NOMO-1 (cell line): ENCODE measurements around the gene PRKAG3.
A peak's percentile ranks its signal among the peaks of the same experiment; 100 is the strongest.

Source experiments
- DNase-seq, 2 experiments: peaks; one replicate each; lab custom pipeline; 2025; ENCODE audit not compliant: unreplicated experiment in 2 of 2; lab: John Stamatoyannopoulos, UW

PRKAG3 gene

GRCh38 chr2:218865396-218865795, 33.8 kb upstream of the PRKAG3 start:
- DNase-seq: no peak

- no peak for DNase-seq
Measured at GRCh38 chr2:218863021-218863520, 31.5 kb upstream of the PRKAG3 start.

- no peak for DNase-seq
Measured at GRCh38 chr2:218861645-218862318, 30.2 kb upstream of the PRKAG3 start.

- peak; percentile 46 to 62 for DNase-seq
Measured at GRCh38 chr2:218860950-218861381, 29.4 kb upstream of the PRKAG3 start.

GRCh38 chr2:218859988-218860831, 28.6 kb upstream of the PRKAG3 start:
- no peak for DNase-seq

- DNase-seq: no peak
Measured at GRCh38 chr2:218859556-218859987, 28.0 kb upstream of the PRKAG3 start, which contains the start of gene WNT6. WNT6 (plus strand) TSS chr2:218859805; CDS start chr2:218860038, 233 bp downstream.

GRCh38 chr2:218858671-218859555, 27.3 kb upstream of the PRKAG3 start:
- DNase-seq: no peak

- no peak for DNase-seq
Measured at GRCh38 chr2:218858138-218858445, 26.5 kb upstream of the PRKAG3 start.

- no peak for DNase-seq
Measured at GRCh38 chr2:218857371-218858137, 26.0 kb upstream of the PRKAG3 start.

GRCh38 chr2:218856896-218857243, 25.3 kb upstream of the PRKAG3 start:
- DNase-seq: no peak

GRCh38 chr2:218856167-218856895, 24.7 kb upstream of the PRKAG3 start:
- no peak for DNase-seq

GRCh38 chr2:218855305-218856166, 23.9 kb upstream of the PRKAG3 start:
- no peak for DNase-seq

- DNase-seq: no peak
Measured at GRCh38 chr2:218854860-218855259, 23.3 kb upstream of the PRKAG3 start.

GRCh38 chr2:218853766-218854165, 22.2 kb upstream of the PRKAG3 start:
- peak; percentile 75 to 86 for DNase-seq

GRCh38 chr2:218852911-218853667, 21.5 kb upstream of the PRKAG3 start:
- peak; percentile 51 to 87 for DNase-seq

- no peak for DNase-seq
Measured at GRCh38 chr2:218851286-218851685, 19.7 kb upstream of the PRKAG3 start.

- no peak for DNase-seq
Measured at GRCh38 chr2:218850796-218851195, 19.2 kb upstream of the PRKAG3 start.

- DNase-seq: no peak
Measured at GRCh38 chr2:218849721-218850120, 18.1 kb upstream of the PRKAG3 start.
